ENCODE results near the gene INSYN1. TPM values are rescaled to one million over a fixed set of nuclear protein-coding genes. Genes with fewer than 3 reads are reported as not detected.

Gene INSYN1
- total and polyA plus RNA-seq, 4 donors = 0.86 to 5.6 (median 4.0) TPM

DNA sequence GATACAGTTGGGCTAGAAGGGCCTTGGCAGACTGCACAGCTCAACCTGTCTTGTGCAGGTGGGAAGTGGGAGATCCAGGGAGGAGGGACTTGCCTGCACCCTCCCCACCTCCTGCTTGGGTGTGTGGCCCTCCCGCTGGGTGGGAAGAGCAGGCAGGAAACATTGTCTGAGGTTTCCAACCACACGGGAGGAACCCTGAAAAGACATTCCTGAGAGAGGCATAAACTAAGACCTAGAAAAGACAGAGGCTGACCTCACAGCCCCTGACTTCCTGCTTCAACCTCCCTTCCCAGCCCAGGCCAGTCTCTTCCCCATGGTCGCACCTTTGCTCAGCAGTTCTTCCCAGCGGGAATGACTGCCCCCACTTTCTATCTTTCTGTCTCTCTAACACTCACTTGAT is 46.3 kb upstream of the INSYN1 start:
- TF ChIP-seq, protein P1, sequence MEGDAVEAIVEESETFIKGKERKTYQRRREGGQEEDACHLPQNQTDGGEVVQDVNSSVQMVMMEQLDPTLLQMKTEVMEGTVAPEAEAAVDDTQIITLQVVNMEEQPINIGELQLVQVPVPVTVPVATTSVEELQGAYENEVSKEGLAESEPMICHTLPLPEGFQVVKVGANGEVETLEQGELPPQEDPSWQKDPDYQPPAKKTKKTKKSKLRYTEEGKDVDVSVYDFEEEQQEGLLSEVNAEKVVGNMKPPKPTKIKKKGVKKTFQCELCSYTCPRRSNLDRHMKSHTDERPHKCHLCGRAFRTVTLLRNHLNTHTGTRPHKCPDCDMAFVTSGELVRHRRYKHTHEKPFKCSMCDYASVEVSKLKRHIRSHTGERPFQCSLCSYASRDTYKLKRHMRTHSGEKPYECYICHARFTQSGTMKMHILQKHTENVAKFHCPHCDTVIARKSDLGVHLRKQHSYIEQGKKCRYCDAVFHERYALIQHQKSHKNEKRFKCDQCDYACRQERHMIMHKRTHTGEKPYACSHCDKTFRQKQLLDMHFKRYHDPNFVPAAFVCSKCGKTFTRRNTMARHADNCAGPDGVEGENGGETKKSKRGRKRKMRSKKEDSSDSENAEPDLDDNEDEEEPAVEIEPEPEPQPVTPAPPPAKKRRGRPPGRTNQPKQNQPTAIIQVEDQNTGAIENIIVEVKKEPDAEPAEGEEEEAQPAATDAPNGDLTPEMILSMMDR (IDR thresholded peaks at IDR 0.05; ENCODE audit: control extremely low read depth, extremely low read depth) = no peak
- H3K4me3 ChIP-seq = no peak overlapping the region
- ATAC-seq (ENCODE audit: insufficient read depth, low FRiP score) (no peak), DNase-seq (no peak)
- H3K27me3 ChIP-seq (ENCODE audit: control insufficient read depth in 3 of 3, insufficient read depth in 3 of 3, low read length in 2 of 3) = no peaks in the 10 kb centered on the region
- WGBS, 2 donors = 30 to 53% methylated on average over 4 of the region's 4 CpGs
- no peak overlapping the region for H3K27ac ChIP-seq (ENCODE audit: low read depth in 1 of 2, low read length in 1 of 2)
- no peak overlapping the region for H3K9ac ChIP-seq (ENCODE audit: insufficient read depth in 1 of 2, low read length in 2 of 2)
- H3K36me3 ChIP-seq (ENCODE audit: control insufficient read depth in 4 of 4, insufficient read depth in 4 of 4, low read length in 4 of 4) = no peaks in the 10 kb centered on the region
- no peaks in the 10 kb centered on the region for H3K9me3 ChIP-seq (ENCODE audit: control insufficient read depth in 4 of 4, insufficient read depth in 3 of 4, low read length in 3 of 4)
- H3K4me1 ChIP-seq (ENCODE audit: control insufficient read depth in 5 of 5, insufficient read depth in 5 of 5, low read length in 5 of 5) = peaks cover 0 to 58% (median 16%) of the 10 kb centered on the region in 5 donors

DNA sequence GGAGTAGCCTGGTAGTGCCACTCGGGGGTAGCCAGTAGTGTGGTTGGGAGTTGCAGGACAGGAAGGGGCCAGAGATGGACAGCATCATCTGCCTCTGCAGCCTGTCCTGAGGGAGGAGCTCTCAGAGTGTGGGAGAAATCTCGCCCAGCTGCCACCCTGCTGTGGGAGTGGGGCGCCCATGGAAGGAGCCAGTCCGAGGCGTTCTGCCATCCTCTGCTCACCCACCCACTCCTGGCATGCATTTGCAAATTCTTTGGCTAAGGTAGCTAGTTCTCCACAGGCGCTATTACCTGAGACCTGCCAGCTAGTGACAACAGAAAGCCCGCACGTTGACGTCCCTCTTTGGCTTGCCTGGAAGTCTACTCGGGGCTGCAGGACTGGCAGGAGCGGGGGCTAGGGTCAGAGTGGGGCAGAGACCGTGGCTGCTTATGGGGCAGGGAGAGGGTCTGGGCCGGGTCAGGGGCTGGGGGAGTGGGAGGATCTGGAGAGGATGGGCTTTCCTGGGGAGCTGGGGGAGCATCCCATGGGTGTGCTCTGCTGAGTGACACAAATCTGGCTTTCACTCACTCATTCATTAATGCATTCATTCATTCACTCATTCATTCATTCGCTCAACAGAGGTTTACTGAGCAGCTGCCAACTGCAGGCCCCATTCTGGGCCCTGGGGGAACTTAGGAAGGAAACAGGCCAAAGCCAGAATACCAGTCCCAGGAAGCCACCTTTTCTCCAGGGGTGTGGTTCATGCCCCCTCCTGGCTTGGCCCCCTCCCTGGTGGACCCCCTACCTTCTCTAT is 44.4 kb upstream of the INSYN1 start:
- Histone ChIP-seq H3K27me3 (ENCODE audit: control insufficient read depth in 3 of 3, insufficient read depth in 3 of 3, low read length in 2 of 3) (no peaks in the 10 kb centered on the region), H3K36me3 (ENCODE audit: control insufficient read depth in 4 of 4, insufficient read depth in 4 of 4, low read length in 4 of 4) (no peaks in the 10 kb centered on the region), H3K4me1 (ENCODE audit: control insufficient read depth in 5 of 5, insufficient read depth in 5 of 5, low read length in 5 of 5) (peaks cover 0 to 46% (median 16%) of the 10 kb centered on the region in 5 donors), H3K9ac (ENCODE audit: insufficient read depth in 1 of 2, low read length in 2 of 2) (no peak overlapping the region), H3K4me3 (no peak overlapping the region), H3K27ac (ENCODE audit: low read depth in 1 of 2, low read length in 1 of 2) (no peak overlapping the region), H3K9me3 (ENCODE audit: control insufficient read depth in 4 of 4, insufficient read depth in 3 of 4, low read length in 3 of 4) (no peaks in the 10 kb centered on the region)
- ATAC-seq (ENCODE audit: insufficient read depth, low FRiP score) (no peak), DNase-seq (no peak)
- 75 to 87% methylated on average over 14 of the region's 14 CpGs for WGBS, 2 donors
- TF ChIP-seq, protein P1 (IDR thresholded peaks at IDR 0.05; ENCODE audit: control extremely low read depth, extremely low read depth) = no peak

DNA sequence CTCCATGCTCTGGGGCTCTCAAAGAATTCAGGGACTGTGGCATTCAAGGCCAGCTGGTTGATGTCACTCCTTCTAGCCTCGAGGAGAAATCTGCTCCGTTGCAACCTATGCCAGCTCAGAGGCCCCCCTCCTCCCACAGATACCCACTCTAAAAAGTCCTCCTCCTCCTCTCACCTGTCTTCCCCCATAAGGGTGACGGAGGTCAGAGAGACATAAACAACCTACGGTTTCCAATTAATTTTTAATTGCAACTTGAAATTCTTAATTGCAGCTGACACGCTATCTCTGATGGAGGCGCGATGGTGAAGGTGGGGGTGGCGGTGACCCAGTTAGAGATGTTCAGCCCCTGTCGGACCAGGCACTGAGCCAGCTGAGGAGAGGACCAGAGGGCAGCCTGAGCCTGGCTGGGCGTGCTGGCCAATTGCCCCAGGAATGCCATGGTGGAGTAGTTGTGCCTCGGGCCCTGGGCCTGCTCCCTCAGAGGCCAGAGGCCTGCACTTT is 43.2 kb upstream of the INSYN1 start:
- WGBS, 2 donors = 72 to 80% methylated on average over 11 of the region's 11 CpGs
- TF ChIP-seq, protein P1 (IDR thresholded peaks at IDR 0.05; ENCODE audit: control extremely low read depth, extremely low read depth) = no peak
- no peak for DNase-seq

More for the DNA sequence above, 43.2 kb upstream of the INSYN1 start:
- no peak overlapping the region for H3K4me3 ChIP-seq
- H3K27me3 ChIP-seq (ENCODE audit: control insufficient read depth in 3 of 3, insufficient read depth in 3 of 3, low read length in 2 of 3) = no peaks in the 10 kb centered on the region
- no peak overlapping the region for H3K9ac ChIP-seq (ENCODE audit: insufficient read depth in 1 of 2, low read length in 2 of 2)
- no peak for ATAC-seq (ENCODE audit: insufficient read depth, low FRiP score)
- no peaks in the 10 kb centered on the region for H3K9me3 ChIP-seq (ENCODE audit: control insufficient read depth in 4 of 4, insufficient read depth in 3 of 4, low read length in 3 of 4)
- no peak overlapping the region for H3K27ac ChIP-seq (ENCODE audit: low read depth in 1 of 2, low read length in 1 of 2)
- H3K36me3 ChIP-seq (ENCODE audit: control insufficient read depth in 4 of 4, insufficient read depth in 4 of 4, low read length in 4 of 4) = no peaks in the 10 kb centered on the region
- peaks cover 0 to 34% (median 7%) of the 10 kb centered on the region in 5 donors for H3K4me1 ChIP-seq (ENCODE audit: control insufficient read depth in 5 of 5, insufficient read depth in 5 of 5, low read length in 5 of 5)
